GM20000 (cell line): ENCODE results near the gene TMIGD1.
"Not testable (repeated sequence)": the region's sequence is repeated elsewhere in the genome, so short reads cannot be mapped to it uniquely, and the experiment has no call there.

Experiments
- DNase-seq: peaks from one replicate; pipeline ENCODE4 v3.0.0; 2012; ENCODE audit warnings: low spot score
- CTCF ChIP-seq: IDR thresholded peaks from 2 replicates; pipeline ENCODE4 v1.5.1; 2012; ENCODE audit warnings: mild to moderate bottlenecking, control low read depth; ENCODE audit errors: extremely low read depth, missing control alignments

Gene TMIGD1

GRCh38 chr17:30357476-30357875 lies 23.6 kb upstream of the TMIGD1 start:
- DNase-seq: no peak
- TF ChIP-seq CTCF: no peak

GRCh38 chr17:30354701-30355100 lies 20.8 kb upstream of the TMIGD1 start:
- no peak for TF ChIP-seq CTCF
- DNase-seq: no peak

- no peak for DNase-seq
Measured at GRCh38 chr17:30352240-30352814, 18.5 kb upstream of the TMIGD1 start.

GRCh38 chr17:30351735-30352134 lies 17.9 kb upstream of the TMIGD1 start:
- TF ChIP-seq CTCF: no peak
- no peak for DNase-seq

More at GRCh38 chr17:30352240-30352814, 18.5 kb upstream of the TMIGD1 start:
- TF ChIP-seq CTCF: no peak

GRCh38 chr17:30351263-30351662 lies 17.4 kb upstream of the TMIGD1 start:
- not testable (repeated sequence) for DNase-seq

GRCh38 chr17:30349252-30349651 lies 15.4 kb upstream of the TMIGD1 start:
- no peak for DNase-seq
- no peak for TF ChIP-seq CTCF

GRCh38 chr17:30347488-30347887 lies 13.6 kb upstream of the TMIGD1 start:
- no peak for DNase-seq
- no peak for TF ChIP-seq CTCF

- no peak for TF ChIP-seq CTCF
- no peak for DNase-seq
Measured at GRCh38 chr17:30346221-30346795, 12.5 kb upstream of the TMIGD1 start.
